Measurements from ENCODE around the gene PLXNA1.

The PLXNA1 gene

DNA sequence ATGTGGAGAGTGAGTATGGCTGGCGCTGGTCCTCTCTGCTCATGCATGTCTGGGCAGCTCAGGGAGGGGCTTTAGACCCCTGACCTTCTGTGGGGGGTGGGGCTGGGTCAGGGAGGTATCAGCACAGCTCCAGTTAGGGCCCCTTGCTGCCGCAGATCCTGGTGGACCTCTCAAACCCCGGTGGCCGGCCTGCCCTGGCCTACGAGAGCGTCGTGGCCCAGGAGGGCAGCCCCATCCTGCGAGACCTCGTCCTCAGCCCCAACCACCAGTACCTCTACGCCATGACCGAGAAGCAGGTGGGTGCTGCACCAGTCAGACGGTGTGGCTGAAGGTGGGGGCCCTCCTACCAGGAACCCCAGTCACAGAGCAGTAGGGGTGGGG is 20.2 kb downstream of the PLXNA1 start:
- no peak for FAIRE-seq

DNA sequence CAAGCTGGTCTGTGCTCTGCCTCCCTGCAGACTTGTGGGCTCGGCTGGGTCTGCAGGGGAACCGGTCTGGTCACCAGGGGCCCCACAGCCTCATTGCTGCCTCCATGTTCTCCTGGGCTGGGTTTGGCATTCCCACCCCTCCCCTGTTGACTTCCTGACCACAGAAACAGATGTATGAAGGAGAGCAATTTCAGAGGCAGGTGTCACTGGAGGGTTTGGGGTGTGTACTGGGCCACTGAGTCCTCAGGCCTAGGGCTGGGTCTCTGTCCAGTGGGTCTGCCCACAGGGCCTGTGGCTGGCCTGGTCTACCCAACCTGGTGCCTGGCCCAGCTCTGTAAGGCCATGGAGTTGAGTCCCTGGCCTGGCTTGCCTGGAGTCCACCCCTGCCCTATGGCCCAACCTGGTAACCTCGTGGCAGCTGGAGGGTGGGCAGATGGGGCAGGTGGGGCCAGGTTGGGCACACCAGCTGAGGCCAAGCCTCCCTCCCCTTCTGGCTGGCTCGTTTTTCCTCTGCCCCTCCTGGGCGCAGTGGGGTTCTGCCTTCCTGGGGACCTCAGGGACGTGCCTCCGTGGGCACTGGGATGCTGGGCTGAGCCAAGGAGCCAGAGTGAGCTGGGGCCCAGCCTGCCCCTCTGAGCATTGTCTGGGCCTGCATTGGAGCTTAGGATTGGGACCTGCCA is 20.8 kb downstream of the PLXNA1 start:
- no peak for FAIRE-seq

DNA sequence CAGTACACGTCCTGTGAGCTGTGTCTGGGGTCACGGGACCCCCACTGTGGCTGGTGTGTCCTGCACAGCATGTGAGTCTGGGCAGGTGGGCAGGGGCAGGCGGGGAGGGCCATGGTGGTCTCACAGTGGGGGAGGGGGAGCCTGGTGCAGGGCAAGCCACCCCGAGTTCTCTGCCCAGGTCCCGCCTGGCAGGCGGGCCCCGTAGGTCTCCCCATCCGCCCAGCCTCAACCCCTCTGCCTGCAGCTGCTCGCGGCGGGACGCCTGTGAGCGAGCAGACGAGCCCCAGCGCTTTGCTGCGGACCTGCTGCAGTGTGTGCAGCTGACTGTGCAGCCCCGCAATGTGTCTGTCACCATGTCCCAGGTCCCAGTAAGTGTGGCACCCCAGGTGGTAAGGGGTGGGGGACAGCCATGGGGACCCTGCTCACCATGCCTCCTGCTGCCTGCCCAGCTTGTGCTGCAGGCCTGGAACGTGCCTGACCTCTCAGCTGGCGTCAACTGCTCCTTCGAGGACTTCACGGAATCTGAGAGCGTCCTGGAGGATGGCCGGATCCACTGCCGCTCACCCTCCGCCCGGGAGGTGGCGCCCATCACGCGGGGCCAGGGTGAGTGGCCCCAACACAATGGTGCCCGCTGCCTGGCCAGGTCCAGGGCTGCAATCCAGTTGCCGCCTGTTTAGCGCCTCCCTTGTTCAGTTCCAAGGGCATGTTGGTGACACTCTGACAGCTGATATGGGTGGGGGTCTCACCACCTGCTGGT is 21.9 kb downstream of the PLXNA1 start:
- no peak for FAIRE-seq

DNA sequence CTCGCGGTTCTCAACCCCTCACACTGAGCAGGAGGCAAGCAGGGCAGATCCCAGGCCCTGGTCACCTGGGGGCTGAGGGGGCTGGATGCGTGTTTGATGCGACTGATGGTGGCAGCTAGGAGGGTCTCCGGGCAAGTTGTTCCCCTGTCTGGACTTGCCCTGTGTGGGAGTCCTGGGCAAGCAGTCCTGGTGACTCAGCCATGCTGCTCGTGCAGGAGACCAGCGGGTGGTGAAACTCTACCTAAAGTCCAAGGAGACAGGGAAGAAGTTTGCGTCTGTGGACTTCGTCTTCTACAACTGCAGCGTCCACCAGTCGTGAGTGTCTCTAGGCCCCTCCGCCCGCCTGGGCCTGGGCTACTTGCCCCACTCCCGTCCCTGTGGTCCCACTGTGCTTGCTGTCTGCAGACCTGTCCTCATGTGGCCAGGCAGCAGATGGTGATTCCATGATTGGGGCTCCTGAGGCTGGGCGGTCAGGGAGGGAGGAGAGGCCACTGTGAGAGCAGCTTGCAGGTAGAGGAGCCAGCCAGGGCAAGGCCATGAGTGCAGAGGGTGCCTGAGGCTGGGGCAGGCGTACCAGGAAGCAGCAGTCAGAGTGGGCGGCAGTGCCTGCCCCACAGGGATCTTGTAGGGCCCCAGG is 23.1 kb downstream of the PLXNA1 start:
- no peak for FAIRE-seq

DNA sequence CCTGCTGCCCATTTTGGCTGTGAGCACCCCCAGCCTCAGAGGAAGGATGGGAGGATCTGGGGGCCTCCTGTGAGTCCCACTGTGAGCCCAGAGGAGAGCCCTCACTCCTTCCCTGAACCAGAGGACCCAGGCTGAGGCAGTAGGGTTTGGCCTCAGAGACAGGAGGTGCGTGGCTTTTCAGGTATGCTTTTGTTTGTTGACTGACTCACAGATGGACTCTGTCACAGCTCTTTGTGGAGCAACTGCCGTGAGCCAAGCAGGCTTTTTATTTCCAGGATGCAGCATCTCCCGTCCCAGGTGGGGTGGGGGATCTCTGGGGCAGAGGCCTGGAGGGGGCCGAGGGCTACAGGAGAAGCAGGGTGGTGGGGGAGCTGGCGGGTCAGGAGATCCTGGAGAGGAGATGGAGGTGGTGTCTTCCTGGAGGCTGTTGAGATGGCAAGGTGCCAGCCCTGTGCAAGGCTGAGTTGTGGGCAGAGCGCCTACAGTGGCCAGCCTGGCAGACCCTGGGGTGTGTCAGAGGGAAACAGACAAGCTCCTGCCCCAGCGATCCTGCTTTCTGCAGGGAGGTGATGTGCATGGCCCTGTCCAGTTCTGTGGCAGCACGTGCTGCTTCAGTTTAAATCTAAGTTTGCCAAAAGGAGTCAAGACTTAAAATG is 24.0 kb downstream of the PLXNA1 start:
- no peak for FAIRE-seq

DNA sequence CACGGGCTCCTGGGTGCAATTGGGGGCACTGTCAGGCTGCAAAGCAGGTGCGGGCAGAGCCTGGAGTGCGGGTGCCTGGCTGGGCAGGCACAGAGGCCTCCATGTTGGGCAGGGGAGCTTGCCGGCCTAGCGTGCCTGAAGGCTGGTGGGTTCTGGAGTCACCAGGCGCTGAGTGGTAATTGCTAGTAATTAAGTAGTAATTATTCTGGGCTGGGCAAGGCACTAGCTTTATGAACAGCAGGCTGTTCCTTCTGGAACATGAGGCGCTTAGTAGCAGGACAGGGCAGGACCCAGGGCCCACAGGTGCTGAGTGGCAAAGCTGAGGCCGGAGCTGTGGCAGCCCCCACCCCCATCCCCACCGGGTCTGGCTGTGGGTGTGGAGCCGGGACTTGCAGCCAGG is 25.3 kb downstream of the PLXNA1 start:
- FAIRE-seq: no peak

DNA sequence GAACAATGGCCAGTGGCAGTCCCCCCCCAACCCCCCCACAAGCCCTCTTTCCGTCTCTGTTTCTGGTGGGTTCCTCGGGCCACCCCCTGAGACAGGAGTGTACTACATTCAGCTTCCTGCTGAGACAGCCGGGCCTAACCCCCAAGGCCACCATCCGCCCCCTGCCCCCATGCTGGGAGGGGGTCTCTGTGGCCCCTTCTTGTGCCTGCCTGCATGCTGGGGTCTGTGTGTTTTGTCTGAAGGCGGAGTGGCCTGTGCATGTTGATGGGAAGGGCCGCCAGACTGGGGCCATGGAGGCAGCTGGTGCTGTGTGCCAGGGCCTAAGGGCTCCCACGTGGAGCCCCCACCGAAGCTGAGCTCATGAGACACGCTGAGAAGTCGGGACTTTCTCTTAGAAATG is 26.6 kb downstream of the PLXNA1 start:
- no peak for FAIRE-seq

DNA sequence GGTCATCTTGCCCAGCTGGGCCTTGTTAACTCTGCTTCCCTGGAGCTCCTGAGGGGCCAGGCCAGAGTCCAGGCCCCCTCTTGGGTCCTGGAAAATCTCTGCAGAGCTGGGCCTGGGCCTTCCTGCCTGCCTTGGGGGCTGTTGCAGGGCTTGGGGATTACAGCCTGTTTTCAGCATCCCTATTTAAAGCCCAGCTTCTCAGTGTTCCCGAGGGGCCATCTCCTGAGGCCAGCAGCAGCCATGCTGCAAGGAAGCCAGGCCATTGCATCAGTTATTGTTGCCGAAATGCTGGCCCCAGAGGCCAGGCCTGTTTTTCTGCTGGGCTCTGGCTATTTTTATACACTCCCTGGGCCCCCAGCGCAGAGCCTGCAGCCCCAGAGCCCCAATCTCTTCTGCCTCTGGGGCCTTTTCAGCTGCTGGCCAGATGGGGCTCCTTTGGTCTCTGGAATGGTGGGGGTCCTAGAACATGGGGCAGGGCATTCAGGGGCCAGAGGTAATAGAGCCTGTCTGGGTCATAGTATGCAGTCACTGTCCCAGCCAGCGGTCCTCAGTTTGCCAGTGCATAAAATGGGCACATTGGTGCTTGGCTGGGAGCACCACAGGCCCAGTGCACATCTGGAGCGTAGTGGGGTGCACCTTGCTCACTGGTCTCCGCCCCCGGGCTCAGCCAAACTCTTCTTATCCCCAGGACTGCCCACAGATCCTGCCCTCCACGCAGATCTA is 28.5 kb downstream of the PLXNA1 start:
- FAIRE-seq: no peak

DNA sequence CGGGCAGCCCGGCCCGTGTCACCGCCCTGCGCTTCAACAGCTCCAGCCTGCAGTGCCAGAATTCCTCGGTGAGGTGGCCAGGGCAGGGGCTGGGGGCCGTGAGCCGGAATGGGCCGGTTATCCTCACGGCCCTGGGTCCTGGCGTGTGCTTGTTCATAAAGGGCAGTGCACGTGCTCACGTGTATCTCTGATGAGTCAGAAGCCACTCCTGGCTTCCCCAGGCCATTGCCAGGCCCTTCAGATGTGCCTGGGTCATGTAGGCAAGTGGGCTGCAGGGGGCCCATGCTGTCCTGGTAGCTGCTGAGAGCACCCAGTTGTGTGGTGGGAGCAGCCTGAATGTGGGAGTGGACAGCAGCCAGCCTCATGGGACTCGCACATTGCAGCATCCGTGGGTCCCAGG is 29.2 kb downstream of the PLXNA1 start:
- no peak for FAIRE-seq

DNA sequence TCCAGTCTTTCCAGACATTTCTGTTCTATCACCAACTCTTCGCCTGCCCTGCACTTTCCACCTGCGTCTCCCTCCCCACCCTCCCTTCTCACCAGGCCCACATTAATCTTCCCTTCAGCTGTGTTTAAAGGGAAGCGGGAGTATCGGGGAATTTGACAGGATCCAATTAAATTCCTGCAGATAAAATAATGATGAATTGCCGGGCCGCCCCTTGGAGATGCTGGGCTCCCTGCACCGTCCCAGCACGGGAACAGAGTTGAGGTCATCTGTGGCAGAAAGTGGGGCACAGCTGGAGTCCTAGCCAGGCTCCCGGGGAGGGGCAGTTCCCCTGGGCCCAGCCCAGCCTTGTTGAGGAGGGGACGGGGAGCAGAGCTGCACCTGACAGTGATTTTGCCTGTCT is 30.3 kb downstream of the PLXNA1 start:
- FAIRE-seq: no peak

DNA sequence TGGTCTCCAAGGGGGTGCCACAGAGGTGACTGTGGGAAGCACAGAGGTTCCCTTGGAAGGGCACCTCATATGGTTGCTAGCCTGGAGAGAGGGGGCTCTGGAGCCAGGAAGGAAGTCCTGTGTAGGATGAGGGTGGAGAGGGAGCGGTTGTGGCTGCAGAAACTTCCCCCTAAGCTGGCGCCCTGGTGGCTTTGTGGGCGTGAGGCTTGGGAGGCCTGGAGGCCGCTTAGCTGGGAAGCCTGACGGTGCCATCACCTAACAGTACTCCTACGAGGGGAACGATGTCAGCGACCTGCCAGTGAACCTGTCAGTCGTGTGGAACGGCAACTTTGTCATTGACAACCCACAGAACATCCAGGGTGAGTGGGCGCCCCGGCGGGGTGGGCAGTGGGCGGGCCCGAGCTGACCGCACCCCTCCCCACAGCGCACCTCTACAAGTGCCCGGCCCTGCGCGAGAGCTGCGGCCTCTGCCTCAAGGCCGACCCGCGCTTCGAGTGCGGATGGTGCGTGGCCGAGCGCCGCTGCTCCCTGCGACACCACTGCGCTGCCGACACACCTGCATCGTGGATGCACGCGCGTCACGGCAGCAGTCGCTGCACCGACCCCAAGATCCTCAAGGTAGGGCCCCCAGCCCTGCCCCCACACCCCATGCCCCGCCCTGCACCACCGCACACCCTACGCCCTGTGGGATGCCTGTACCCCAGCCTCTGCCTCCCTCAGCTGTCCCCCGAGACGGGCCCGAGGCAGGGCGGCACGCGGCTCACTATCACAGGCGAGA is 31.0 kb downstream of the PLXNA1 start:
- FAIRE-seq: no peak

DNA sequence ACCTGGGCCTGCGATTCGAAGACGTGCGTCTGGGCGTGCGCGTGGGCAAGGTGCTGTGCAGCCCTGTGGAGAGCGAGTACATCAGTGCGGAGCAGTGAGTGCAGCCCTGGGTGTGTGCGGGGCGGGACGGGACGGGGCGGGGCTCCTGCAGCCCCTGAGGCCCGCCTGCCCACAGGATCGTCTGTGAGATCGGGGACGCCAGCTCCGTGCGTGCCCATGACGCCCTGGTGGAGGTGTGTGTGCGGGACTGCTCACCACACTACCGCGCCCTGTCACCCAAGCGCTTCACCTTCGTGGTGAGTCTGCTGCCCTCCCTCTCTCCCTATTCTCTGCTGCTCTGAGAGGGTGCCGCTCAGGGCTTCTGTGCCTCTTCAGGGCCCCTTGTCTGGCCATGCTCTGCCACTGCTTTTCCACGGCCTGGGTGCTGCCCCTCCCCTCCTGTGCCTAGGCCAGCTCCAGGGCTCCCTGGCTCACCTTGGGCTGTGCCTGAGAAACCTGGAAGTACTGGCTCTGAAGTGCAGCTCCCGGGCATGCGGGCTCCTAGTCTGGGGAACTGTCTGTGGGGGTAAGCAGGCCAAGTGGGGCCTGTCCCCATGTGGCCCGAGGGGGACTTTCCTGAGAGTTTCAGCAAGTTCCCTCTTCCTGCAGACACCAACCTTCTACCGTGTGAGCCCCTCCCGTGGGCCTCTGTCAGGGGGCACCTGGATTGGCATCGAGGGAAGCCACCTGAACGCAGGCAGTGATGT is 31.8 kb downstream of the PLXNA1 start:
- no peak for FAIRE-seq

DNA sequence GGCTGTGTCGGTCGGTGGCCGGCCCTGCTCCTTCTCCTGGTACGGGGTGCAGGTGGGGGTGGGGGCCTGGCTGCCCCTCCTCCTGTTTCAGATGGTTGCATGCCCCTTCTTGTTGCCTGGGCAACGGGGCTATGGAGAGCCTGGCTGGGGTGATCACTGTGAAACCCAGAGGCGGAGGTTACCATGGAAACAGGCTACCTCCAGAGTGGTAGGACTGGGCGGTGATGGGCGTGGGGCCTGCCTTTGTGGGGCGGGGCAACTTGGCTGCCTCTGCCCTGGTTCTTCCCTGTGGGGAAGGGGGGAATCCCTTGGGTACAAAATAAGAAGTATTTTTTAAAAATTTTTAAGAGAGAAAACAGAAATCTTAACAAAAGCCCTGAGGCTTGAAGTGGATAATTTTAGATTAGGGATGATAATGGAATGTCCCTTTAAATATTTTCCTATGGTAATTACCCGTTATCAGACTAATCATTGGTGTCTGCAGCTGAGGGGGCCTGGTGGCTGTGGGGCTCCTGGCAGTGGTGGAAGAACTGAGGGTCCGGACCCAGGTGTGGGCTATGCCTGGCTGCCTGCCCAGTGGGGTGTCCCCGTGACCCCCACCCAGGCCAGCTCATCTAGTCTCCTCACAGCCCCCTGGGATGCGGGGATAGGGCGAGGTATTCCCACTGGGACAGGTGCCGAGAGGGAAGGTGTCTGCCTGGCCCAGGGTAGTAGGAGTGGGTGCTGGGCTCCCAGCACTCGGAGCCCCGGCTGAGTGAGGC is 32.5 kb downstream of the PLXNA1 start:
- FAIRE-seq: no peak

DNA sequence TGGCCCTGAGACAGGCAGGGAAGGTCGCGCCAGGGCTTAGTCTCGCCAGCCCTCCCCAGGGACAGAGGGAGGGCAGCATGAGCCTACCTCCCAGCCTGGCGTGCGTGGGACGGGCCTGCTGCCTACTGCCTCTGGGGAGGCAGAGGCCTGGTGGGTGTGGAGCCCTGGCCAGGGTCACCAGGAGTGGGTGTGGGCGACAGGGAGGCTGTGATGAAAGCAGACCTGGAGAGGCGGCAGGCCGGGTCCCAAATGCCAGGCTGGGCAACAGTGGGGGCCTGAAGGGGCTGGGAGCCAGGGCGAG is 33.1 kb downstream of the PLXNA1 start:
- FAIRE-seq: no peak

DNA sequence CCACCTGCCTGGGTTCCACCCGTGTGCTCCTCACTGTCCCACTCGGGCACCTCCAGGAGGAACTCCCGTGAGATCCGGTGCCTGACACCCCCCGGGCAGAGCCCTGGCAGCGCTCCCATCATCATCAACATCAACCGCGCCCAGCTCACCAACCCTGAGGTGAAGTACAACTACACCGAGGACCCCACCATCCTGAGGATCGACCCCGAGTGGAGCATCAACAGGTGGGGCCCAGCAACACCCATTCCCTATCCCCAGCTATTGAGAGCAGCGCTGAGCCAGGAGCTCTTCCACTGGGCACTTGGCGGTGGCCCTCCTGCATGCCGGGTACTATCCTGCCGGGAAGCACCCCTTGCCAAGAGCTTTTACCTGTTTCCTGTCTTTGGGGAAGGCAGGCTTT is 33.5 kb downstream of the PLXNA1 start:
- no peak for FAIRE-seq

DNA sequence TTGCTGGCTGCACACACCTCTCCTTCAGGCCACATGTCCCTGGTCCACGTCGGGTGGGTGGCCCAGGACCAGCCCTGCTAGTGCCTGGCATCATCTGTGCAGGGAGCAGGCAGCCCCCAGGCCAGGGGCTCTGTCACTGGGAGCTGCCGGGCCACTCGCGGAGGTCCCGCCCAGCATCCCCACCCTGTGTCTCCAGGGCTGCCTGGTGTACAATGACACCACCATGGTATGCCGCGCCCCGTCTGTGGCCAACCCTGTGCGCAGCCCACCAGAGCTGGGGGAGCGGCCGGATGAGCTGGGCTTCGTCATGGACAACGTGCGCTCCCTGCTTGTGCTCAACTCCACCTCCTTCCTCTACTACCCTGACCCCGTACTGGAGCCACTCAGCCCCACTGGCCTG is 34.3 kb downstream of the PLXNA1 start:
- no peak for FAIRE-seq

DNA sequence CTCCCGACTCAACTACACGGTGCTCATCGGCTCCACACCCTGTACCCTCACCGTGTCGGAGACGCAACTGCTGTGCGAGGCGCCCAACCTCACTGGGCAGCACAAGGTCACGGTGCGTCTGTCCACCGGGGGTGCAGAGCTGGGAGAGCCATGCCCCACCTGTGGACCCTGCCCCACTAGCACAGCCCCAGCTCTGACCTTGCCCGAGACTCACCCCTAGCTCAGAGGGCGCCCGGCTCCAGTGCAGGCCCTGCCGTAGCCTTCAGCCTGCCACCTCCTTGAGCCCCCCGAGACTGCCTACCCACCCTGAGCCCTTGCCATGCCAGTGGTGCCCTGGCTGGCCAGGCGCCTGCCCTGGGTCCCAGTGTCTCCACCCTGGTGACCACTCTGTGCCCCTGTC is 34.9 kb downstream of the PLXNA1 start:
- no peak for FAIRE-seq

DNA sequence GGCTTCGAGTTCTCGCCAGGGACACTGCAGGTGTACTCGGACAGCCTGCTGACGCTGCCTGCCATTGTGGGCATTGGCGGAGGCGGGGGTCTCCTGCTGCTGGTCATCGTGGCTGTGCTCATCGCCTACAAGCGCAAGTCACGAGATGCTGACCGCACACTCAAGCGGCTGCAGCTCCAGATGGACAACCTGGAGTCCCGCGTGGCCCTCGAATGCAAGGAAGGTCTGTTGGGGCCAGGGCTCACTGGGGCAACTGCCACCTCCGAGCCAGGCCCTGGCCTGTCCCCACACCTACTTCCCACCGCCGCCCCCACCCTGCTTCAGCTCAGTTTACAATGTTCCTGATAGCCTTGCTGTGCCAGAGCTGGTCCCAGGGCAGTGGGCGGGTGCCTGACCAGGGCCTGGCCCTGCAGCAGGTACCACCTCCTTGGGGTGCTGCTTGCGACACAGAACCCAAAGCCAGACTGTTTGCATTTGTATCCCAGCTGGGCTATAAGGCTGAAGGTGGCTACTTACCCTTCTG is 35.5 kb downstream of the PLXNA1 start:
- no peak for FAIRE-seq

DNA sequence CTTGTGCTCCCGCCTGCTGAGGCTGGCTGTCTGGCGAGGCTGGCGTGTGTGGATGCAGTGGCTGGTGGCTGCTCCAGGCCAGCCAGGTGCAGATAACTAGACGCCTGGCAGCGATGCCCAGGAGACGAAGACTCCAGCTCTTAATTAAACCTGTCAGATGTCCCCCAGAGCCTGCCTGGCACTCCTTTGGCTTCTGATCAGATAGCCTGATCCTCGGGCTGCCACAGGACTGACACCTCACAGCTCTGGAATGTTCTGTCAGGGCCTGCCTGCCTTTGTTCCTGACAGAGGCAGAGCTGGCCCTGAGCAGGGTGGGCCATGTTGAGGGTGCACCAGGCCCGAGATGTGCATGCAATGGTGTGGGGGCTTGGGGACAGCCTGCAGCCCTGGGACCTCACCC is 36.5 kb downstream of the PLXNA1 start:
- no peak for FAIRE-seq

DNA sequence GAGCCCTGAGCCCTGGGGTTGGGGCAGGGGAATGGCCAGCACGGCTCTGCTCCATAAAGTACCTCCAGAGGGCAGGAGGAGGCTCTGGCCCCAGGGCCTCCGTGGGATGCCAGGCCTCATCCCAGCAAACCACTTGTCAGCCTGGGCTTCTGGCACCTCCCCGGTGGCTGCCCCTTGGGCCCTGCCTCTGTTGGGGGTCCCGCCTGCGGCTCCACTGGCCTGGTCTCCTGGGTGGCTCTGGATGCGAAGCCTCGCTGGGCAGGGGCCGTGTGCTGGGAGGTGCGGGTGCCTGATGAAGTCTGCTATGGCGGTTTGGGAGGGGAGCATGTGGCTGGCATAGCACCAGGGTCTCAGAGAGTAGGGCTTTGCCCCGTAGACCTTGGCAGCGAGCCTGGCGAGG is 37.6 kb downstream of the PLXNA1 start:
- FAIRE-seq: no peak

DNA sequence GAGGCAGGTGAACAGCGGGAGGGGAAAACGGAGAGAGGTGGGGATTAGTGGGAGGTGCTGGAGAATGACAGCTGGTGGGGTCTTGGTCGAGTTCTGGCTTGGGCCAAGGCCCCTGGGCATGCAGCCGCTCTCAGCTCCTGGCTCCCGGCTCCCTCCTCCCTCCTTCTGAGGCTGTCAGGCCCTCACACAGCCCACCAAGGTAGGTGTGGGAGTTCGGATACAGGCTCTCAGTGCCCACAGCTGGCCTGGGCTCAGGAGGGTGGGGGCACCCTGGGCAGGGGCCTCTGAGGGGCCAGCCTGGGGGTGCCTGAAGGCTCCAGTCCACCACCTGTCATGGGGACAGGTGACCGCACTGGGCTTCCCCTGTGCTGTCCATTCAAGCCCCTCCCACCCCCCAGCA is 39.9 kb downstream of the PLXNA1 start:
- no peak for FAIRE-seq
